Endothelial cell (in vitro differentiated cells): ENCODE data around the gene GTF2F2. TPM values are rescaled to one million over a fixed set of nuclear protein-coding genes. Genes with fewer than 3 reads are reported as not detected.

Experiments
- DNase-seq: peaks from one replicate; pipeline ENCODE4 v3.0.0; 2021; ENCODE audit warnings: low spot score
- H3K27ac Mint-ChIP-seq: one replicate; pipeline ENCODE4 v1.8.0; 2021; ENCODE audit warnings: mixed read lengths, inconsistent platforms; ENCODE audit not compliant: unreplicated experiment
- H3K27me3 Mint-ChIP-seq: one replicate; pipeline ENCODE4 v1.8.0; 2021; ENCODE audit warnings: mild to moderate bottlenecking, moderate library complexity, mixed read lengths, inconsistent platforms; ENCODE audit not compliant: unreplicated experiment
- H3K36me3 Mint-ChIP-seq: one replicate; pipeline ENCODE4 v1.8.0; 2021; ENCODE audit warnings: mild to moderate bottlenecking, low read depth, mixed read lengths, inconsistent platforms; ENCODE audit not compliant: unreplicated experiment
- H3K4me1 Mint-ChIP-seq: one replicate; pipeline ENCODE4 v1.8.0; 2021; ENCODE audit warnings: mild to moderate bottlenecking, mixed read lengths, inconsistent platforms; ENCODE audit not compliant: unreplicated experiment
- H3K4me3 Mint-ChIP-seq: one replicate; pipeline ENCODE4 v1.8.0; 2021; ENCODE audit warnings: mild to moderate bottlenecking, mixed read lengths, inconsistent platforms; ENCODE audit not compliant: unreplicated experiment
- H3K9me3 Mint-ChIP-seq: one replicate; pipeline ENCODE4 v1.8.0; 2021; ENCODE audit warnings: mixed read lengths, inconsistent platforms; ENCODE audit not compliant: unreplicated experiment
- total RNA-seq: library from RNA; stranded (reverse); fragmentation: NEBNext Ultra II Directional; extraction: Animal tissue kit (Norgen Biotek cat#: 25700); gene quantifications from one replicate; pipeline ENCODE4 v1.2.1, GENCODE V29; 2021; ENCODE audit not compliant: unreplicated experiment
- TF ChIP-seq, protein P1 (sequence below): fragments of 200-600 bp; sonication (generic); IDR thresholded peaks from one replicate; pipeline ENCODE4 v1.5.0; 2021; ENCODE audit warnings: antibody characterized with exemption; ENCODE audit not compliant: unreplicated experiment

GTF2F2 gene
- total RNA-seq, 1 donor from 2014 or later = 13.6 TPM

DNA sequence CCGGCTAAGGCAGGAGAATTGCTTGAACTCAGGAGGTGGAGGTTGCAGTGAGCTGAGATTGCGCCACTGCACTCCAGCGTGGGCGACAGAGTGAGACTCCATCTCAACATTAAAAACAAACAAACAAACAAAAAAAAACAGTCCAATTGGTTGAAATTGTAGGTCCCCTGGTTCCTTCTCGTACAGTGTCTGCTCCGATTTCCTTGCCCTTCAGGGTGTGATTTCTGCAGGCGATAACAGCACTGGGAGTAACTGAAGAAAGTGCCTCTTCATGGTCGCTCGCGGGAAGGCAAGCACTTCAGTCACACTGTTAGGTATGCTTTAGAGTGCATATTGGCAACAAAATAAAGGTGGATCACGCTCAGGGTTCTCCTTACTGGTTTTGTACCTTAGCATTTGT is 181.0 kb downstream of the GTF2F2 start:
- TF ChIP-seq, protein P1, sequence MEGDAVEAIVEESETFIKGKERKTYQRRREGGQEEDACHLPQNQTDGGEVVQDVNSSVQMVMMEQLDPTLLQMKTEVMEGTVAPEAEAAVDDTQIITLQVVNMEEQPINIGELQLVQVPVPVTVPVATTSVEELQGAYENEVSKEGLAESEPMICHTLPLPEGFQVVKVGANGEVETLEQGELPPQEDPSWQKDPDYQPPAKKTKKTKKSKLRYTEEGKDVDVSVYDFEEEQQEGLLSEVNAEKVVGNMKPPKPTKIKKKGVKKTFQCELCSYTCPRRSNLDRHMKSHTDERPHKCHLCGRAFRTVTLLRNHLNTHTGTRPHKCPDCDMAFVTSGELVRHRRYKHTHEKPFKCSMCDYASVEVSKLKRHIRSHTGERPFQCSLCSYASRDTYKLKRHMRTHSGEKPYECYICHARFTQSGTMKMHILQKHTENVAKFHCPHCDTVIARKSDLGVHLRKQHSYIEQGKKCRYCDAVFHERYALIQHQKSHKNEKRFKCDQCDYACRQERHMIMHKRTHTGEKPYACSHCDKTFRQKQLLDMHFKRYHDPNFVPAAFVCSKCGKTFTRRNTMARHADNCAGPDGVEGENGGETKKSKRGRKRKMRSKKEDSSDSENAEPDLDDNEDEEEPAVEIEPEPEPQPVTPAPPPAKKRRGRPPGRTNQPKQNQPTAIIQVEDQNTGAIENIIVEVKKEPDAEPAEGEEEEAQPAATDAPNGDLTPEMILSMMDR = no peak
- H3K27ac Mint-ChIP-seq = no peak overlapping the region
- no peak overlapping the region for H3K4me3 Mint-ChIP-seq
- H3K36me3 Mint-ChIP-seq = no peaks in the 10 kb centered on the region
- H3K4me1 Mint-ChIP-seq = peaks cover 5% of the 10 kb centered on the region
- DNase-seq = no peak
- no peaks in the 10 kb centered on the region for H3K9me3 Mint-ChIP-seq
- H3K27me3 Mint-ChIP-seq = peaks cover 7% of the 10 kb centered on the region

DNA sequence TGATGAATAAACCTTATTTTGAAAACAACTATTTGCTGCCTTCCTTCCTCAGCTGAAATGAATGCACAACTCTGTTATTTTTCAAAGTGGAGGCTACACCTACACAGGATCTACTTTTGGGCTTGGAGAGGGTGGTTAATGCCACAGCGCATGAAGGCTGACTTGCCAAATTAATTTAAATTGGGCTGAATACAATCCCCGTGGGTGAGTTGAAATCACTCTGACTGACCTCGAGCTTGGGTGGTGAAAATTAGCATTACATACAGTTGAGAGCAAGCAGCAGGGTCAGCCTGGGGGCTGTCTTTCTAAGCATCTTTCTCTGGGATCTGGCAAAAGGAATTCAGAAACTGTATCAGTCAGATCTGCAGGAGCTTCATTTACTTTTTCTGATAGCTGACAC is 182.2 kb downstream of the GTF2F2 start:
- TF ChIP-seq, protein P1 = no peak
- DNase-seq = no peak
- no peaks in the 10 kb centered on the region for H3K4me1 Mint-ChIP-seq
- no peak overlapping the region for H3K27ac Mint-ChIP-seq
- H3K9me3 Mint-ChIP-seq = no peaks in the 10 kb centered on the region
- no peak overlapping the region for H3K4me3 Mint-ChIP-seq
- H3K27me3 Mint-ChIP-seq = peaks cover 6% of the 10 kb centered on the region
- no peaks in the 10 kb centered on the region for H3K36me3 Mint-ChIP-seq

DNA sequence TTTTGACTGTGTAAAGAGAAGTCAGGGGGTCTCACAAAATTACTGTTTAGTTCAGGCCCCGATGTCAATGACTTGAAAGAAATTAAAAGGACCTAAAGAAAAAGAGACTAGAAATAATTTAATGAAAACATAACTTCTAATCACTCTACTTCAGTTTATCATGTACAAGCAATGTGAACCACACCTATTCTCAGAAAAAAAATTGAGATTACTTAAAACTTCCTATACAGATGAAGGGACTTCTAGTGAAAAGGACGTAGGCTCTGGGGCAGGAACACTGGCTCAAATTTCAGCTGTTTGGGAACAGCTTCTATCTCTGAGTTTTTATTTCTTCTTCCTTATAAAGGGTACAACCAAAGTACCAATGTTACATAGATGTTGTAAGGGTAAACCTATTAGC is 182.7 kb downstream of the GTF2F2 start:
- Mint-ChIP-seq H3K4me3 (no peak overlapping the region), H3K9me3 (no peaks in the 10 kb centered on the region), H3K36me3 (no peaks in the 10 kb centered on the region), H3K4me1 (no peaks in the 10 kb centered on the region), H3K27me3 (peaks cover 3% of the 10 kb centered on the region), H3K27ac (no peak overlapping the region)
- TF ChIP-seq, protein P1 = no peak
- no peak for DNase-seq

DNA sequence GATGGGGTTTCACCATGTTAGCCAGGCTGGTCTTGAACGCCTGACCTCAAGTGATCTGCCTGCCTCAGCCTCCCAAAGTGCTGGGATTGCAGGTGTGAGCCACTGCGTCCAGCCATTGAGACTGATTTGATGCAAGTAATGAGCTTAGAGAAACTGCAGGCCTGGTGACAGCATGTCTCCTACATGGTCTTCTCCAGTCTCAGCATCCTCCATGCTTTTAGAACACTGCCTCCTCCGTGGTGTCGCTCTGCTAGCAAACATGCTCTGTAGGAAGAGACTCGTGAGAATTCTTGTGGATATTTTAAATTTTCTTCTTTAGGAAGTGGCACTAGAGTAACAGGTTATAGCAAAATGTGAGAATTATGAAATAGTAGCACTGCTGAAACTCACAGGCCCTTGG is 183.6 kb downstream of the GTF2F2 start:
- no peak for DNase-seq
- Mint-ChIP-seq H3K36me3 (no peaks in the 10 kb centered on the region), H3K27me3 (peaks cover 2% of the 10 kb centered on the region), H3K4me3 (no peak overlapping the region), H3K9me3 (no peaks in the 10 kb centered on the region), H3K4me1 (no peaks in the 10 kb centered on the region), H3K27ac (no peak overlapping the region)
- TF ChIP-seq, protein P1 = no peak

DNA sequence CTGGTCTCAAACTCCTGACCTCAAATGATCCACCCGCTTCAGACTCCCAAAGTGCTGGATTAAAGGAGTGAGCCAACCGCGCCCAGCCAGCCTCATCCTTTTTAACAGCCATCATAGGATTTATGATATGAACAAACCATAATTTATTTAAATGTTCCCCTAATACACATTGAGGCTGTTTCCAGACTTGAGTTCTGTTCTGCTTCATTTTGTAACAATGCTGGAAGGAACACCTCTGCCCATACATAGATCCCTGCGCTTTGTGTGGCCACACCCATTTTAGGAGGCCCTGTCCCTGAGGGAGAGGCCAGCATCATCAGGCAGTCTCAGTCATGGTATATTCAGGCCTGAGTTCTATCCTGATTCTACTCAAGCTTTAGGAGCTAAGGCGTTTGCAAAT is 184.8 kb downstream of the GTF2F2 start:
- Mint-ChIP-seq H3K36me3 (no peaks in the 10 kb centered on the region), H3K27me3 (peaks cover 2% of the 10 kb centered on the region), H3K27ac (no peak overlapping the region), H3K4me1 (peaks cover 4% of the 10 kb centered on the region), H3K9me3 (no peaks in the 10 kb centered on the region), H3K4me3 (no peak overlapping the region)
- DNase-seq = no peak
- TF ChIP-seq, protein P1 = no peak
